PC-3 (cell line): ENCODE results near the gene TMC6.

Experiments used
- EZH2 ChIP-seq: fragments of 300-600 bp; sonication (generic); IDR thresholded peaks from one replicate; pipeline ENCODE4 v1.6.1; 2017; ENCODE audit warnings: antibody characterized with exemption, mild to moderate bottlenecking, low read length; ENCODE audit not compliant: unreplicated experiment
- EZH2phosphoT487 ChIP-seq: fragments of 300-600 bp; sonication (generic); IDR thresholded peaks from 2 replicates; pipeline ENCODE4 v1.6.1; 2018; ENCODE audit warnings: mild to moderate bottlenecking, antibody characterized with exemption, low read length, borderline replicate concordance
- TF ChIP-seq, protein P1 (sequence below): fragments of 300-600 bp; sonication (generic); conservative IDR thresholded peaks from 2 replicates; pipeline ENCODE4 v1.5.1; 2017; ENCODE audit warnings: antibody characterized with exemption, low read depth, mild to moderate bottlenecking, low read length

- TF ChIP-seq, protein P1, sequence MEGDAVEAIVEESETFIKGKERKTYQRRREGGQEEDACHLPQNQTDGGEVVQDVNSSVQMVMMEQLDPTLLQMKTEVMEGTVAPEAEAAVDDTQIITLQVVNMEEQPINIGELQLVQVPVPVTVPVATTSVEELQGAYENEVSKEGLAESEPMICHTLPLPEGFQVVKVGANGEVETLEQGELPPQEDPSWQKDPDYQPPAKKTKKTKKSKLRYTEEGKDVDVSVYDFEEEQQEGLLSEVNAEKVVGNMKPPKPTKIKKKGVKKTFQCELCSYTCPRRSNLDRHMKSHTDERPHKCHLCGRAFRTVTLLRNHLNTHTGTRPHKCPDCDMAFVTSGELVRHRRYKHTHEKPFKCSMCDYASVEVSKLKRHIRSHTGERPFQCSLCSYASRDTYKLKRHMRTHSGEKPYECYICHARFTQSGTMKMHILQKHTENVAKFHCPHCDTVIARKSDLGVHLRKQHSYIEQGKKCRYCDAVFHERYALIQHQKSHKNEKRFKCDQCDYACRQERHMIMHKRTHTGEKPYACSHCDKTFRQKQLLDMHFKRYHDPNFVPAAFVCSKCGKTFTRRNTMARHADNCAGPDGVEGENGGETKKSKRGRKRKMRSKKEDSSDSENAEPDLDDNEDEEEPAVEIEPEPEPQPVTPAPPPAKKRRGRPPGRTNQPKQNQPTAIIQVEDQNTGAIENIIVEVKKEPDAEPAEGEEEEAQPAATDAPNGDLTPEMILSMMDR: no peak
- TF ChIP-seq EZH2phosphoT487 (no peak), EZH2 (no peak)
Measured at GRCh38 chr17:78129351-78130089, 965 bp upstream of the TMC6 start.
